ENCODE measurements around the gene HRH1.

DNA sequence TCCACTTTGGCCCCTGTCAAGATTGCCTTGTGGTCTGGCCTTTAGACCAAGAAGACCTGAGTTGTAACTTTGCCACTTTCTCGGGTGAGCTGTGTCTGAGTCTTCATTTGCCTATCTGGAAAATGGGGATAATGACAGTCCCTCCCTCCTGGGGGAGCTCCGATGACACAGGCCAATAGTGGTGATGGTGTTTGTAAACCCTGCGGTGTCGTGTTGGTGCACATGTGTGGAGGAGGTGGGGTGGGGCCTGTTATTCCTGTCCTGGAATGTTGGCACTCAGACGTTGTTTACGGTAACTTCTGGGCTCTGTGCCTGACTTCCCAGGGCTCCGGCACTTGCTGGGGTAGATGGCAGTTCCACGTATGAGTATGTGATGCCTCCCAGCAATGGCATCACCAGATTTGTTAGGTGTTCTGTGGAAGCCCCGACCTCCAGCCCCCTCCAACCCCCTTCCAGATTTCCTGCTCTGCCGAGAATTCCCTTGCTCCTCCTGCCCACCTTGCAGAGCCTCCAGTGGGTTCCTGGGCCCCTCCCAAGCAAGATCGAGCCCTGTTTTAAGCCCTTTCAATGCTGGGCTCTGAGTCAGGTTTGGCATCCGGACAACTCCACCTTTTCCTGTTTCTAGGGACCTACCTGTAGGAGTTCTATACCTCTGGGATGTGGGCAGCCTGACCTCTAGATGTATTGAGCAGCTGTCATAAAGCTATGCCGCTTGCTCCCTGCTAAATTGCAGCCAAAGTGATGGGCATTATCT is 31.4 kb downstream of the HRH1 start:
- TF ChIP-seq, protein P1, sequence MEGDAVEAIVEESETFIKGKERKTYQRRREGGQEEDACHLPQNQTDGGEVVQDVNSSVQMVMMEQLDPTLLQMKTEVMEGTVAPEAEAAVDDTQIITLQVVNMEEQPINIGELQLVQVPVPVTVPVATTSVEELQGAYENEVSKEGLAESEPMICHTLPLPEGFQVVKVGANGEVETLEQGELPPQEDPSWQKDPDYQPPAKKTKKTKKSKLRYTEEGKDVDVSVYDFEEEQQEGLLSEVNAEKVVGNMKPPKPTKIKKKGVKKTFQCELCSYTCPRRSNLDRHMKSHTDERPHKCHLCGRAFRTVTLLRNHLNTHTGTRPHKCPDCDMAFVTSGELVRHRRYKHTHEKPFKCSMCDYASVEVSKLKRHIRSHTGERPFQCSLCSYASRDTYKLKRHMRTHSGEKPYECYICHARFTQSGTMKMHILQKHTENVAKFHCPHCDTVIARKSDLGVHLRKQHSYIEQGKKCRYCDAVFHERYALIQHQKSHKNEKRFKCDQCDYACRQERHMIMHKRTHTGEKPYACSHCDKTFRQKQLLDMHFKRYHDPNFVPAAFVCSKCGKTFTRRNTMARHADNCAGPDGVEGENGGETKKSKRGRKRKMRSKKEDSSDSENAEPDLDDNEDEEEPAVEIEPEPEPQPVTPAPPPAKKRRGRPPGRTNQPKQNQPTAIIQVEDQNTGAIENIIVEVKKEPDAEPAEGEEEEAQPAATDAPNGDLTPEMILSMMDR (IDR thresholded peaks at IDR 0.05; ENCODE audit: low read length): no peak
- TF ChIP-seq EZH2 (optimal IDR thresholded peaks at IDR 0.05; ENCODE audit: low read depth, low read length): no peak
- no peak for TF ChIP-seq EZH2phosphoT487 (IDR thresholded peaks at IDR 0.05; ENCODE audit: low read length)

All from MM.1S (cell line).